Measurements from ENCODE around the gene SLC5A1.
"Not testable (repeated sequence)": the region's sequence is repeated elsewhere in the genome, so short reads cannot be mapped to it uniquely, and the experiment has no call there.

Gene SLC5A1

GRCh38 chr22:32150647-32151046 is 107.6 kb downstream of the SLC5A1 start:
- not testable (repeated sequence) for DNase-seq

DNA sequence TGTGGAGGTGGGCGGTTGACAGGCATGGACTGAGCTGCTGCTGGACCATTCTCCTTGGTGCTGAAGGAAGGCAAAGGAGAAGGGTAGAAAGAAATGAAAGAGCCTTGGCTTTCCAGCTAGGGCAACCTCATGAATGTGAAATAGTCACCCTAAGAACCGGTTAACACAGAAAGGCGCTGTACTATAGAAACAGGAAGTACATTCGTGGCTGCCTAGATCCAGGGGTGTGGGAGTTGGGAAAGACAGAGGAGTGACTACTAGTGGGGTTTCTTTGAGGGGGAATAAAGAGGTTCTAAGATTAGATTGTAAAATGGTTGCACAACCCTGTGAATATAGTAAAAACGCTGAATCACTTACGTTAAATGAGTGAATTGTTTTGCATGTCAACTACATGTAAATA is 108.6 kb downstream of the SLC5A1 start:
- DNase-seq = not testable (repeated sequence)

DNA sequence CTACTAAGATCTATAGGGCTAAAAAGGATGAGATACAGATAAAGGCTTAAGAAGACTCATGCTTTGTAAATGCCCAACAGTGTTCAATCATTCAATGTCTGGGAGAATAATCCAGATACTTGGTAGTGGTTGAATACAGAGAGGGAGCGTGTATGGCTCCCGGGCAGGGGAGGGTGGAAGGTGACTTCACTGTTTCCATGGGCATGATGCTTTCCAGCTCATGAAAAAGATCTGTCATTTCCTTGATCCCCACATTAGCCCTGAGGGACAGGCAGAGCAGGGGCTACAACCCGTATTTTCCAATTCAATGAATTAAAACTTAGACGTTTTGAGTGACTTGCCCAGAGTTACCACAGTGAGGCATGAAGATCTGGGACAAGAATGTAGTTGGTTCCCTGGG is 111.7 kb downstream of the SLC5A1 start:
- not testable (repeated sequence) for DNase-seq

DNA sequence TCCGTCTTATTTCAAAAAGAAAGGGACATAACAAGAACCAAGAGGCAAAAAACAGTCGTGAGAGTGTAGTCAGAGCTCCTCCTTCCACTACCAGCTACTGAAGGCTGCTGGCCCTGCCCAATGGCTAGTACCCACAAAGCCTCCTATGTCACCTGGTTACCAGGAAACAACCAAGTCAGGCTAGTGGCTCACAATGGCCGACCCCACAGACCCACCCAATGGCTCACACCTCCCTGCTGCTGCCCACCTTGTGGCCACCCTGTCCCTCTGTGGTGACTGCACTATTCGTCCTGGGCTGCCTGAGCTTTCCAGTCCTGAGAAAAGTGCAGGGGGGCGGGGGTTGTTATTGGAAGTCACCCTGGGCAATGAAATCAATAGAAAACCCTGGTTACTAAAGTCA is 114.6 kb downstream of the SLC5A1 start:
- not testable (repeated sequence) for DNase-seq

DNA sequence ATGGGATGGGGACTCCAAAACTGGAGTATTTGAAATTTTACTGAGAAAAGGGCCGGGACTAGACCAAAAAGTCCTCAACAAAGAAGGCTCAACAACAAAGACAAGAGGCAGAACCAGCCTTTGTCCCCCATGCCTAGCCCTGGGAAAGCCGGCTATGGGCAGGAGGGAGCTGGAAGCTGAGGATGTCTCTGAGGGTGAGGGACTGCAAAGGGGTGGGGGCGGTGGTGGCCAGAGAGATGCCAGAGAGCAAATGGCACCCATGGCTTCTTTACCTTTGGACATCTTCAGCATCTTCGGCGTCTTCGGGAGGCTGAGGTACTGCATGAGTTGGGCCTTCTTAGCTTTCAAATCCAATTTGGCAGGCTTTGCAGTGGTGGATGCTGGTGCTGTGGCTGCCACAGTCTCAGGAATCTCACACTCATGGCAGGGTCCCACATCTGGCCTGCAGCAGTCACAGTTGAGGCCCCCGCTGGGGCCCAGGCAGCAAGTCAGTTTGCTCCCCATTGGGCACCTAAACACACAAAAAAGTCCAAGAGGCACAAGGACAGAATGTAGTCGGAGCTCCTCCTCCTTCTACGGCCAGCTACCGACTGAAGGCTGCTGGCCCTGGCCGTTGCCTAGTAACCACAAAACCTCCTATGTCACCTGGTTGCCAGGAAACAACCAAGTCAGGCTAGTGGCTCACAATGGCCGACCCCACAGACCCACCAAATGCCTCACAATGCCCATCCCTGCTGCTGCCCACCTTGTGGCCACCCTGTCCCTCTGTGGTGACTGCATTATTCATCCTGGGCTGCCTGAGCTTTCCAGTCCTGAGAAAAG is 115.9 kb downstream of the SLC5A1 start, which contains the start of gene C22orf42:
Gene C22orf42, minus strand, starts transcription at position 592 of the 822 bp plus-strand sequence. Its CDS starts 88 bp downstream, at position 504.
- DNase-seq = no peak

DNA sequence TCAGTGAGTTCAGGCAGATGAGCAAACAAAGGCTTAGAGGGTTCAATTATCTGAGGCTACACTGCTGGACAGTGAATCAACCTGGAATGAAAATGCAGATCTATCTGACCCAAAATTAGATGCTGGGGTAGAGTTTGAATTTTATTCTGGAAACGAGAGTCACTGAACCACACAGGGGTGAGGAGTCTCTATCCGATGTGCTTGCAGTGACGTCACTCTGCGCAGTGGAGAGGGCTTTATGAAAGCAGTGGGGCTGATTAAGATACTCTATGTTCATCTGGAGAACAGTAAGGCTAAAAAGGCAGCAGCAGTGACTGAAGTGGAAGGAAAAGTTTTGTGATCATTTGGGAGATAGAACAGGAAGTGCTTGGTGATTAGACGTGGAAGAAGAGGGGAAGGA is 117.3 kb downstream of the SLC5A1 start:
- DNase-seq = not testable (repeated sequence)
